HepG2 (cell line): ENCODE results near the gene CYP27B1. TPM values are rescaled to one million over a fixed set of nuclear protein-coding genes. Genes with fewer than 3 reads are reported as not detected.

Experiments
- ADNP ChIP-seq: sonication (generic); formaldehyde crosslinking; IDR thresholded peaks from 2 replicates; pipeline ENCODE4 v1.4.0; 2020; ENCODE audit warnings: missing genetic modification reagents
- CREB1 ChIP-seq, 2 experiments: fragments of 450-650 bp in 1 of 2; IDR thresholded peaks; 2 replicates each; pipeline ENCODE4 v1.6.1; 2016 to 2017; ENCODE audit warnings: control low read depth in 1 of 2, mild to moderate bottlenecking in 1 of 2, missing compliant biosample characterization in 1 of 2, missing genetic modification characterization in 1 of 2
- HNF4G ChIP-seq, 2 experiments: sonication (generic) in 1 of 2; formaldehyde crosslinking in 1 of 2; IDR thresholded peaks; 2 replicates each; pipeline versions ENCODE4 v1.4.0 to v1.6.1; 2011 to 2020; ENCODE audit warnings: borderline replicate concordance in 2 of 2, low read depth in 2 of 2, mild to moderate bottlenecking in 2 of 2, low read length in 1 of 2, missing genetic modification reagents in 1 of 2, moderate library complexity in 1 of 2
- HOXA3 ChIP-seq: sonication (generic); formaldehyde crosslinking; IDR thresholded peaks from 2 replicates; pipeline ENCODE4 v1.5.0; 2020; ENCODE audit warnings: missing genetic modification reagents
- IKZF4 ChIP-seq: sonication (generic); formaldehyde crosslinking; IDR thresholded peaks from 2 replicates; pipeline ENCODE4 v1.5.1; 2020; ENCODE audit warnings: borderline replicate concordance, mild to moderate bottlenecking, low read depth, missing genetic modification reagents; ENCODE audit errors: not compliant biosample characterization
- KDM1A ChIP-seq: IDR thresholded peaks from 2 replicates; pipeline ENCODE4 v1.6.1; 2016; ENCODE audit warnings: missing compliant biosample characterization
- SUZ12 ChIP-seq: fragments of 150-350 bp; IDR thresholded peaks from 2 replicates; pipeline ENCODE4 v1.6.1; 2014; ENCODE audit warnings: low read depth, low read length
- ZC3H13 ChIP-seq: sonication (generic); formaldehyde crosslinking; IDR thresholded peaks from 2 replicates; pipeline ENCODE4 v1.8.1; 2023; ENCODE audit warnings: mild to moderate bottlenecking, missing genetic modification reagents, moderate library complexity
- ZEB1 ChIP-seq: IDR thresholded peaks from 2 replicates; pipeline ENCODE4 v1.6.1; 2012; ENCODE audit warnings: mild to moderate bottlenecking, low read depth, inconsistent platforms; ENCODE audit not compliant: insufficient replicate concordance
- ZMYM2 ChIP-seq: sonication (generic); formaldehyde crosslinking; IDR thresholded peaks from 2 replicates; pipeline ENCODE4 v1.8.0; 2022; ENCODE audit warnings: mild to moderate bottlenecking, missing genetic modification reagents
- ZNF143 ChIP-seq: sonication (generic); formaldehyde crosslinking; IDR thresholded peaks from 2 replicates; pipeline ENCODE4 v1.4.0; 2020; ENCODE audit warnings: missing genetic modification reagents
- ZNF235 ChIP-seq: sonication (generic); formaldehyde crosslinking; IDR thresholded peaks from 2 replicates; pipeline ENCODE4 v1.8.1; 2023; ENCODE audit warnings: mild to moderate bottlenecking, missing genetic modification reagents, borderline replicate concordance
- ZNF256 ChIP-seq: sonication (generic); formaldehyde crosslinking; conservative IDR thresholded peaks from 2 replicates; pipeline ENCODE4 v1.4.0; 2020; ENCODE audit warnings: missing genetic modification reagents
- ZNF333 ChIP-seq: sonication (generic); formaldehyde crosslinking; IDR thresholded peaks from 2 replicates; pipeline ENCODE4 v1.4.0; 2020; ENCODE audit warnings: mild to moderate bottlenecking, missing genetic modification reagents, borderline replicate concordance
- ZNF354B ChIP-seq: sonication (generic); formaldehyde crosslinking; IDR thresholded peaks from 2 replicates; pipeline ENCODE4 v1.8.0; 2022; ENCODE audit warnings: mild to moderate bottlenecking, missing genetic modification reagents
- polyA plus RNA-seq, 8 experiments: library from polyadenylated mRNA; depleted of rRNA in 3 of 8; stranded (reverse) in 7 of 8; unstranded in 1 of 8; fragments of >200 nt; fragmentation: Illumina TruSeq in 4 of 8; extraction: Trizol in 4 of 8; gene quantifications; 2 replicates each; pipeline versions ENCODE4 v1.2.1 to v1.2.3, GENCODE V29; 2011 to 2016; ENCODE audit warnings: low read depth in 4 of 8, missing spikeins in 1 of 8, mixed read lengths in 1 of 8; ENCODE audit not compliant: insufficient read depth in 1 of 8
- total RNA-seq, 5 experiments: library from RNA; depleted of rRNA; stranded (reverse); fragments of >200 nt; fragmentation: Illumina TruSeq; extraction: Trizol; gene quantifications; 2 replicates each; pipeline ENCODE4 v1.2.3, GENCODE V29; 2016; ENCODE audit warnings: low read depth in 1 of 5
- TF ChIP-seq, protein P1 (sequence below): sonication (generic); formaldehyde crosslinking; conservative IDR thresholded peaks from 2 replicates; pipeline ENCODE4 v1.8.0; 2022; ENCODE audit warnings: mild to moderate bottlenecking, moderate library complexity, missing genetic modification reagents
- TF ChIP-seq, protein P2 (sequence below): IDR thresholded peaks from 2 replicates; pipeline ENCODE4 v1.6.1; 2016; ENCODE audit warnings: low read depth, missing genetic modification reagents, missing compliant biosample characterization
- TF ChIP-seq, protein P3 (sequence below), 2 experiments: sonication (generic) in 1 of 2; formaldehyde crosslinking in 1 of 2; IDR thresholded peaks; 2 replicates each; pipeline versions ENCODE4 v1.4.0 to v1.6.1; 2018 to 2020; ENCODE audit warnings: missing genetic modification reagents in 2 of 2, borderline replicate concordance in 1 of 2, low read depth in 1 of 2, mild to moderate bottlenecking in 1 of 2, missing biosample characterization in 1 of 2

Gene CYP27B1
- total and polyA plus RNA-seq, 2 of the 13 experiments (the other 11 are each of a cell fraction or from before 2014, with no cell fraction given) = 2.3 to 3.0 TPM

DNA sequence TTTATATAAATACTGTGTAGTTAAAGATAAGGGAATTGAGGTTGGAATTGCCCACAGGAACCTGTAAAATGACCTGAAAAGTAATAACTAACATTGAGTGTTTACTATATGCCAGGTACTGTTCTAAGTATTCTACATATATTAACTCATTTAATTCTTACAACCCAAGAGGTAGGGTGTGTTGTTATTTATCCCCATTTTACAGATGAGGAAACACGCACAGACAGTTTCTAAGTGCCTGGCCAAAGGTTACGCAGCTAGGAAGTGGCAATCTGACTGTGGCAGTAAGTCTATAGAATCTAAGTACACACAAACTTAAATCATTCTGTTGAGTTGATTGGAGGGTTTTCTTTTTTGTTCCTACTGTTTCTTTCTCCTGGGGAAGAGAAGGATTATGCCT is 23.1 kb downstream of the CYP27B1 start (continued):
- no peak for TF ChIP-seq IKZF4 (CRISPR knock-in tag)
- no peak for TF ChIP-seq ZNF143 (CRISPR knock-in tag)
- TF ChIP-seq, protein P1, sequence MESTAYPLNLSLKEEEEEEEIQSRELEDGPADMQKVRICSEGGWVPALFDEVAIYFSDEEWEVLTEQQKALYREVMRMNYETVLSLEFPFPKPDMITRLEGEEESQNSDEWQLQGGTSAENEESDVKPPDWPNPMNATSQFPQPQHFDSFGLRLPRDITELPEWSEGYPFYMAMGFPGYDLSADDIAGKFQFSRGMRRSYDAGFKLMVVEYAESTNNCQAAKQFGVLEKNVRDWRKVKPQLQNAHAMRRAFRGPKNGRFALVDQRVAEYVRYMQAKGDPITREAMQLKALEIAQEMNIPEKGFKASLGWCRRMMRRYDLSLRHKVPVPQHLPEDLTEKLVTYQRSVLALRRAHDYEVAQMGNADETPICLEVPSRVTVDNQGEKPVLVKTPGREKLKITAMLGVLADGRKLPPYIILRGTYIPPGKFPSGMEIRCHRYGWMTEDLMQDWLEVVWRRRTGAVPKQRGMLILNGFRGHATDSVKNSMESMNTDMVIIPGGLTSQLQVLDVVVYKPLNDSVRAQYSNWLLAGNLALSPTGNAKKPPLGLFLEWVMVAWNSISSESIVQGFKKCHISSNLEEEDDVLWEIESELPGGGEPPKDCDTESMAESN (CRISPR knock-in tag) = no peak
- no peak for TF ChIP-seq ZC3H13
- no peak for TF ChIP-seq ZNF333 (CRISPR knock-in tag)
- TF ChIP-seq, protein P2, sequence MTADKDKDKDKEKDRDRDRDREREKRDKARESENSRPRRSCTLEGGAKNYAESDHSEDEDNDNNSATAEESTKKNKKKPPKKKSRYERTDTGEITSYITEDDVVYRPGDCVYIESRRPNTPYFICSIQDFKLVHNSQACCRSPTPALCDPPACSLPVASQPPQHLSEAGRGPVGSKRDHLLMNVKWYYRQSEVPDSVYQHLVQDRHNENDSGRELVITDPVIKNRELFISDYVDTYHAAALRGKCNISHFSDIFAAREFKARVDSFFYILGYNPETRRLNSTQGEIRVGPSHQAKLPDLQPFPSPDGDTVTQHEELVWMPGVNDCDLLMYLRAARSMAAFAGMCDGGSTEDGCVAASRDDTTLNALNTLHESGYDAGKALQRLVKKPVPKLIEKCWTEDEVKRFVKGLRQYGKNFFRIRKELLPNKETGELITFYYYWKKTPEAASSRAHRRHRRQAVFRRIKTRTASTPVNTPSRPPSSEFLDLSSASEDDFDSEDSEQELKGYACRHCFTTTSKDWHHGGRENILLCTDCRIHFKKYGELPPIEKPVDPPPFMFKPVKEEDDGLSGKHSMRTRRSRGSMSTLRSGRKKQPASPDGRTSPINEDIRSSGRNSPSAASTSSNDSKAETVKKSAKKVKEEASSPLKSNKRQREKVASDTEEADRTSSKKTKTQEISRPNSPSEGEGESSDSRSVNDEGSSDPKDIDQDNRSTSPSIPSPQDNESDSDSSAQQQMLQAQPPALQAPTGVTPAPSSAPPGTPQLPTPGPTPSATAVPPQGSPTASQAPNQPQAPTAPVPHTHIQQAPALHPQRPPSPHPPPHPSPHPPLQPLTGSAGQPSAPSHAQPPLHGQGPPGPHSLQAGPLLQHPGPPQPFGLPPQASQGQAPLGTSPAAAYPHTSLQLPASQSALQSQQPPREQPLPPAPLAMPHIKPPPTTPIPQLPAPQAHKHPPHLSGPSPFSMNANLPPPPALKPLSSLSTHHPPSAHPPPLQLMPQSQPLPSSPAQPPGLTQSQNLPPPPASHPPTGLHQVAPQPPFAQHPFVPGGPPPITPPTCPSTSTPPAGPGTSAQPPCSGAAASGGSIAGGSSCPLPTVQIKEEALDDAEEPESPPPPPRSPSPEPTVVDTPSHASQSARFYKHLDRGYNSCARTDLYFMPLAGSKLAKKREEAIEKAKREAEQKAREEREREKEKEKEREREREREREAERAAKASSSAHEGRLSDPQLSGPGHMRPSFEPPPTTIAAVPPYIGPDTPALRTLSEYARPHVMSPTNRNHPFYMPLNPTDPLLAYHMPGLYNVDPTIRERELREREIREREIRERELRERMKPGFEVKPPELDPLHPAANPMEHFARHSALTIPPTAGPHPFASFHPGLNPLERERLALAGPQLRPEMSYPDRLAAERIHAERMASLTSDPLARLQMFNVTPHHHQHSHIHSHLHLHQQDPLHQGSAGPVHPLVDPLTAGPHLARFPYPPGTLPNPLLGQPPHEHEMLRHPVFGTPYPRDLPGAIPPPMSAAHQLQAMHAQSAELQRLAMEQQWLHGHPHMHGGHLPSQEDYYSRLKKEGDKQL (CRISPR knock-in tag) = no peak
- 0 out of 2 replicates have a peak, but pooled peaks have one; percentile 36 for TF ChIP-seq ADNP (CRISPR knock-in tag)
- TF ChIP-seq, protein P3, sequence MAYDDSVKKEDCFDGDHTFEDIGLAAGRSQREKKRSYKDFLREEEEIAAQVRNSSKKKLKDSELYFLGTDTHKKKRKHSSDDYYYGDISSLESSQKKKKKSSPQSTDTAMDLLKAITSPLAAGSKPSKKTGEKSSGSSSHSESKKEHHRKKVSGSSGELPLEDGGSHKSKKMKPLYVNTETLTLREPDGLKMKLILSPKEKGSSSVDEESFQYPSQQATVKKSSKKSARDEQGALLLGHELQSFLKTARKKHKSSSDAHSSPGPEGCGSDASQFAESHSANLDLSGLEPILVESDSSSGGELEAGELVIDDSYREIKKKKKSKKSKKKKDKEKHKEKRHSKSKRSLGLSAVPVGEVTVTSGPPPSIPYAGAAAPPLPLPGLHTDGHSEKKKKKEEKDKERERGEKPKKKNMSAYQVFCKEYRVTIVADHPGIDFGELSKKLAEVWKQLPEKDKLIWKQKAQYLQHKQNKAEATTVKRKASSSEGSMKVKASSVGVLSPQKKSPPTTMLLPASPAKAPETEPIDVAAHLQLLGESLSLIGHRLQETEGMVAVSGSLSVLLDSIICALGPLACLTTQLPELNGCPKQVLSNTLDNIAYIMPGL (CRISPR knock-in tag; IDR thresholded peaks at IDR 0.05; ENCODE audit: borderline replicate concordance in 1 of 2, low read depth in 1 of 2) = no peak
- no peak for TF ChIP-seq ZNF235 (CRISPR knock-in tag)
- TF ChIP-seq CREB1 (IDR thresholded peaks at IDR 0.05) = no peak
- no peak for TF ChIP-seq CREB1 (CRISPR knock-in tag; IDR thresholded peaks at IDR 0.05)
- TF ChIP-seq HOXA3 = no peak
- TF ChIP-seq HNF4G (IDR thresholded peaks at IDR 0.05; ENCODE audit: borderline replicate concordance, low read depth, low read length) = 0 out of 2 replicates have a peak, but pooled peaks have one; percentile 25
- no peak for TF ChIP-seq HNF4G (CRISPR knock-in tag; IDR thresholded peaks at IDR 0.05; ENCODE audit: borderline replicate concordance, low read depth)
- no peak for TF ChIP-seq ZNF354B (CRISPR knock-in tag)
- TF ChIP-seq ZNF256 = no peak
- TF ChIP-seq ZEB1 = no peak
- no peak for TF ChIP-seq SUZ12
- 0 out of 2 replicates have a peak, but pooled peaks have one; percentile 61 for TF ChIP-seq KDM1A (CRISPR knock-in tag)
- TF ChIP-seq ZMYM2 = peak; percentile 28; the same call in 1 of the 2 replicates
